ENCODE measurements around the gene SUMO2. TPM values are rescaled to one million over a fixed set of nuclear protein-coding genes. Genes with fewer than 3 reads are reported as not detected.

SUMO2 gene
- total and polyA plus RNA-seq, 2 of the 13 experiments (the other 11 are each of a cell fraction or from before 2014, with no cell fraction given), result 337 to 553 TPM

DNA sequence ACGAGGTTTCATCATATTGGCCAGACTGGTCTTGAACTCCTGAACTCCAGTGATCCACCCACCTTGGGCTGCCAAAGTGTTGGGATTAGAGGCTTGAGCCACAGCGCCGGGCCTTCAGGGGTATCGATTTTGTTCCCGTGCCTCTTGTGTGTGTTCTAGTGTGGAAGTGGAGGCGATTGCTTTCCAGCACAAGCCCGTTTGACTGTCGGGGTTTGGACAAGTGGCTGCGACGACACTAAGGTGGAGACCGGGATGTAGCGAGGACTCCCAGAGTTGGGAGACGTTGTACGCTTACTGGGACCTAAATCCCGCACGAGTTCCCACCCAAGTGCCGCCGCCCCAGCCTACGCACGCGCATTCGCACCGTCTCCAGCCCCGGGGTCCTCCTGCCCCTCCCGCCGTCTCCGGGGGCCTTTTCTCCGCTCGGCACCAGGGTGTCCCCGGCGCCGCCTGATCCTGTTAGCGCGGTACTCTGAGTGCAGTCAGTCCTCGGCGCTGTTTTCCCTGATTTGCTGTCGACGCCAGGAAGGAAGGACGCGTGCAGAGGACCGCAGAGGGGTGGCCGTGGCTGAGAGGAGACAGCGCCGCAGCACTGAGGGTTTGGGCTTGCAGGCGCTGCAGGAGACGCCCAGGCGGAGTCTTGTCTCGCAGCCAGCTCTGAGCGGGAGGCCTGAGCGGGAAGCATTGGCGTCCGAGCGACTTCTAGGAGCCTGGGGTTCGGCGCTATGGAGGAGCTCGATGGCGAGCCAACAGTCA lies 22.5 kb upstream of the SUMO2 start, which contains the start of gene NUP85 (continued):
- TF ChIP-seq ZNF234 (CRISPR knock-in tag; conservative IDR thresholded peaks at IDR 0.05) (peak; percentile 88), ZFP36L1 (CRISPR knock-in tag; IDR thresholded peaks at IDR 0.05) (no peak; the same call in 1 of the 2 replicates), RFX3 (CRISPR knock-in tag; IDR thresholded peaks at IDR 0.05) (no peak; the same call in 1 of the 2 replicates), IRF1 (CRISPR knock-in tag; IDR thresholded peaks at IDR 0.05; ENCODE audit: low read depth) (no peak), ZBTB38 (CRISPR knock-in tag; IDR thresholded peaks at IDR 0.05) (no peak; the same call in none of the 2 replicates), ZSCAN21 (CRISPR knock-in tag; IDR thresholded peaks at IDR 0.05; ENCODE audit: borderline replicate concordance) (peak; percentile 46; the same call in 1 of the 2 replicates), KLF16 (CRISPR knock-in tag; IDR thresholded peaks at IDR 0.05) (peak; percentile 57 to 94; a peak in 2 of 4 replicates), ZNF605 (CRISPR knock-in tag; IDR thresholded peaks at IDR 0.05) (peak; percentile 88; the same call in 1 of the 2 replicates), BCL6 (CRISPR knock-in tag; IDR thresholded peaks at IDR 0.05) (peak; percentile 24; the same call in 1 of the 2 replicates), ZNF879 (CRISPR knock-in tag; IDR thresholded peaks at IDR 0.05) (no peak; the same call in 1 of the 2 replicates), ZNF382 (CRISPR knock-in tag; IDR thresholded peaks at IDR 0.05; ENCODE audit: borderline replicate concordance) (no peak), ZNF724P (CRISPR knock-in tag; IDR thresholded peaks at IDR 0.05; ENCODE audit: borderline replicate concordance) (peak; percentile 18; the same call in 1 of the 2 replicates), EED (CRISPR knock-in tag; IDR thresholded peaks at IDR 0.05) (peak; percentile 85), ZNF607 (CRISPR knock-in tag; IDR thresholded peaks at IDR 0.05; ENCODE audit: borderline replicate concordance) (0 out of 2 replicates have a peak, but pooled peaks have one; percentile 46), ZNF280D (CRISPR knock-in tag; IDR thresholded peaks at IDR 0.05) (peak; percentile 87), HMG20B (CRISPR knock-in tag; conservative IDR thresholded peaks at IDR 0.05) (no peak; the same call in 1 of the 2 replicates), PHB2 (IDR thresholded peaks at IDR 0.05; ENCODE audit: partially characterized antibody) (no peak)
- TF ChIP-seq, protein P1, sequence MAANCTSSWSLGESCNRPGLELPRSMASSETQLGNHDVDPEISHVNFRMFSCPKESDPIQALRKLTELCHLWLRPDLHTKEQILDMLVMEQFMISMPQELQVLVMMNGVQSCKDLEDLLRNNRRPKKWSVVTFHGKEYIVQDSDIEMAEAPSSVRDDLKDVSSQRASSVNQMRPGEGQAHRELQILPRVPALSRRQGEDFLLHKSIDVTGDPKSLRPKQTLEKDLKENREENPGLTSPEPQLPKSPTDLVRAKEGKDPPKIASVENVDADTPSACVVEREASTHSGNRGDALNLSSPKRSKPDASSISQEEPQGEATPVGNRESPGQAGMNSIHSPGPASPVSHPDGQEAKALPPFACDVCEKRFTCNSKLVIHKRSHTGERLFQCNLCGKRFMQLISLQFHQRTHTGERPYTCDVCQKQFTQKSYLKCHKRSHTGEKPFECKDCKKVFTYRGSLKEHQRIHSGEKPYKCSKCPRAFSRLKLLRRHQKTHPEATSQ (CRISPR knock-in tag; IDR thresholded peaks at IDR 0.05; ENCODE audit: borderline replicate concordance), result no peak

Measured in HepG2 (cell line).